Activated naive CD8-positive, alpha-beta T cell treated with anti-CD3 and anti-CD28 coated beads, Interleukin-2, amount 10 ng/mL, durations not matched to agents 7 days and 5 days (primary cell): ENCODE data around the gene KCTD16. TPM values are rescaled to one million over a fixed set of nuclear protein-coding genes. Genes with fewer than 3 reads are reported as not detected.

Experiments
- ATAC-seq: fragments of 150-1000 bp; cut with Tn5 transposase; one replicate; pipeline ENCODE4 v1.10.0; 2021; ENCODE audit warnings: low read depth, moderate library complexity
- POLR2A ChIA-PET: fragments of 350-600 bp; sonication (Branson Sonifier 250); formaldehyde crosslinking; loops from one replicate; lab custom pipeline; 2021; ENCODE audit warnings: antibody characterized with exemption; lab: Charles Lee
- DNase-seq: peaks from one replicate; pipeline ENCODE4 v3.0.0; 2021
- H3K27ac Mint-ChIP-seq: one replicate; pipeline ENCODE4 v1.8.0; 2022; ENCODE audit warnings: mild to moderate bottlenecking, mixed read lengths
- H3K27me3 Mint-ChIP-seq: one replicate; pipeline ENCODE4 v1.8.0; 2022; ENCODE audit warnings: mild to moderate bottlenecking, moderate library complexity, mixed read lengths
- H3K36me3 Mint-ChIP-seq: one replicate; pipeline ENCODE4 v1.8.0; 2021; ENCODE audit warnings: mild to moderate bottlenecking, mixed read lengths
- H3K4me1 Mint-ChIP-seq: one replicate; pipeline ENCODE4 v1.8.0; 2021; ENCODE audit warnings: mixed read lengths
- H3K4me3 Mint-ChIP-seq: one replicate; pipeline ENCODE4 v1.8.0; 2022; ENCODE audit warnings: mild to moderate bottlenecking, moderate library complexity, mixed read lengths
- H3K9me3 Mint-ChIP-seq: one replicate; pipeline ENCODE4 v1.8.0; 2021; ENCODE audit warnings: mixed read lengths
- total RNA-seq, 2 experiments: library from RNA; stranded (reverse); gene quantifications; one replicate each; pipeline ENCODE4 v1.2.3, GENCODE V29; 2021

The KCTD16 gene
- total RNA-seq, 2 experiments from 2014 or later = 0.17 to 0.22 TPM

GRCh38 chr5:144433140-144433822 is 262.6 kb downstream of the KCTD16 start:
- Mint-ChIP-seq H3K36me3 (no peaks in the 10 kb centered on the region), H3K27ac (no peak overlapping the region), H3K9me3 (peaks cover 5% of the 10 kb centered on the region), H3K27me3 (no peaks in the 10 kb centered on the region), H3K4me1 (no peaks in the 10 kb centered on the region), H3K4me3 (no peak overlapping the region)
- ATAC-seq (no peak), DNase-seq (no peak)
- POLR2A ChIA-PET = no interaction called here

DNA sequence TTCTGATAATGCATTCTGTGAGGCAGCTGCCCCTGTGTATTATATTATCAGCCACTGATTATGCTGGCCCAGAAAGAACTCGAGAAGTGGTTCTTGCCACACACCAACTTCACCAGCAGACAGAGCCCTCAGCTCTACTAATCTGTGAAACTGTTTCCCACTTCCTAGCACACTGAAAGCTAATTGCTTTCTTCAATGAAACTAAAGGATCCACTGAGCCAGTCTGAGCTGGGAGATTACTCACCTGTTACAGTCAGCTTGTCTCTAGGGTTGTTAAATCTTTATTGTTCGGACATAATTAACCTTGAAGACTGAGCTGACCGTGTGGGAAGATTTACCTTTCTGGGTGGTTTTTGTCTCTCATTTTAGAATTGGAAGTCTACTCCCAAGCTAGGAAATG is 263.2 kb downstream of the KCTD16 start:
- ATAC-seq (no peak), DNase-seq (no peak)
- no peaks in the 10 kb centered on the region for H3K4me1 Mint-ChIP-seq
- H3K27me3 Mint-ChIP-seq = no peaks in the 10 kb centered on the region
- peaks cover 5% of the 10 kb centered on the region for H3K9me3 Mint-ChIP-seq
- POLR2A ChIA-PET = no interaction called here
- H3K36me3 Mint-ChIP-seq = no peaks in the 10 kb centered on the region
- H3K27ac Mint-ChIP-seq = no peak overlapping the region
- H3K4me3 Mint-ChIP-seq = no peak overlapping the region

GRCh38 chr5:144436007-144436406 is 265.3 kb downstream of the KCTD16 start:
- DNase-seq = no peak
- POLR2A ChIA-PET = no interaction called here
- peaks cover 11% of the 10 kb centered on the region for H3K9me3 Mint-ChIP-seq
- H3K4me1 Mint-ChIP-seq = no peaks in the 10 kb centered on the region
- H3K27ac Mint-ChIP-seq = no peak overlapping the region
- no peak overlapping the region for H3K4me3 Mint-ChIP-seq
- no peaks in the 10 kb centered on the region for H3K36me3 Mint-ChIP-seq
- H3K27me3 Mint-ChIP-seq = no peaks in the 10 kb centered on the region
- no peak for ATAC-seq

DNA sequence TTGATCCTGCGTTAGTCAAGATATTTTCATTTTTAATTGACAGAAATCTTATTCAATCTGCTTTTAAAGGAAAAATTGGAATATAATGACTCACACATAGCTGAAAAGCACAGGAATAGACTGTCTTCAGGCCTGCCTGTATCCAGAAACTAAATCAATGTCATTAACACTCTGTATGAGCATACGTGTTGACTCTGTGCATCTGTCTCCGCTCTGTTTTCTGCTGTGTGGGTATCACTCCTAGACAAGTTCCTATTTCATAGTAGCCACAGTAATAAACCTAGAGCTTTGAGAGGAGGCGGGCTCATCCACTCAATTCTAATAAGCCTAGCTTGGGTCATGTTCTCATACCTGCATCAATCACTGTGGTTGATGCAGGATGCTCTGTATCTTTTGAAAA is 267.6 kb downstream of the KCTD16 start:
- Mint-ChIP-seq H3K9me3 (peaks cover 18% of the 10 kb centered on the region), H3K4me1 (no peaks in the 10 kb centered on the region), H3K4me3 (no peak overlapping the region), H3K36me3 (no peaks in the 10 kb centered on the region), H3K27ac (no peak overlapping the region), H3K27me3 (no peaks in the 10 kb centered on the region)
- ATAC-seq = no peak
- POLR2A ChIA-PET = no interaction called here
- DNase-seq = no peak

GRCh38 chr5:144448457-144448856 is 277.8 kb downstream of the KCTD16 start:
- H3K4me1 Mint-ChIP-seq = no peaks in the 10 kb centered on the region

GRCh38 chr5:144451187-144451973 is 280.7 kb downstream of the KCTD16 start:
- H3K27me3 Mint-ChIP-seq = no peaks in the 10 kb centered on the region
- H3K27ac Mint-ChIP-seq = no peak overlapping the region
- H3K4me1 Mint-ChIP-seq = no peaks in the 10 kb centered on the region
- no peaks in the 10 kb centered on the region for H3K36me3 Mint-ChIP-seq
- POLR2A ChIA-PET = no interaction called here
- H3K4me3 Mint-ChIP-seq = no peak overlapping the region
- ATAC-seq (no peak), DNase-seq (no peak)
- H3K9me3 Mint-ChIP-seq = peaks cover 6% of the 10 kb centered on the region

More at GRCh38 chr5:144448457-144448856, 277.8 kb downstream of the KCTD16 start:
- no peak for ATAC-seq
- DNase-seq = no peak
- no peak overlapping the region for H3K4me3 Mint-ChIP-seq
- H3K27me3 Mint-ChIP-seq = no peaks in the 10 kb centered on the region
- peaks cover 7% of the 10 kb centered on the region for H3K9me3 Mint-ChIP-seq
- H3K27ac Mint-ChIP-seq = no peak overlapping the region
- no peaks in the 10 kb centered on the region for H3K36me3 Mint-ChIP-seq
- POLR2A ChIA-PET = no interaction called here

- Mint-ChIP-seq H3K36me3 (no peaks in the 10 kb centered on the region), H3K27me3 (no peaks in the 10 kb centered on the region), H3K27ac (no peak overlapping the region), H3K9me3 (peaks cover 5% of the 10 kb centered on the region), H3K4me1 (no peaks in the 10 kb centered on the region), H3K4me3 (no peak overlapping the region)
- DNase-seq (no peak), ATAC-seq (no peak)
- POLR2A ChIA-PET = no interaction called here
These were observed 283.1 kb downstream of the KCTD16 start for GRCh38 chr5:144453753-144454152.

DNA sequence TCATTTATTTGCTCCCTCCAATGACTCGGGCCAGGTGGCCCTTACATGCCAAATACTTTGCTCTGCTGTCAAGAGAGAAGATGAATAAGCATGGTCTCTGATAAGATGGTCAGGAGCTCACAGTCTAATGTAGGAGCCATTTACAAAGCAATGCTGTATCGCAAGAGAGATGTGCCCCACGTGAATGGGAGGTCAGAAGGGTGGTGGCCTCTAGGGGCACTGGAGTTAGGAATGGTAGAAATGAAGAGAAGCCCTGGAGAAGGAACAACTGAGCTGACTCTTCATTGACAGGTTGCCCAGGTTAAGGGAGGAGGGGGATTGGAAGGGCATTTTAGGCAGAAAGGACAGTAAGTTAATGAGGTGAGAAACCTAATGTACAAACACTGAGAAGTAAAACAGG is 286.5 kb downstream of the KCTD16 start:
- Mint-ChIP-seq H3K36me3 (no peaks in the 10 kb centered on the region), H3K27ac (no peak overlapping the region), H3K9me3 (peaks cover 6% of the 10 kb centered on the region), H3K4me3 (no peak overlapping the region), H3K27me3 (no peaks in the 10 kb centered on the region), H3K4me1 (no peaks in the 10 kb centered on the region)
- ATAC-seq (no peak), DNase-seq (no peak)
- POLR2A ChIA-PET = no interaction called here

GRCh38 chr5:144458216-144458615 is 287.5 kb downstream of the KCTD16 start:
- Mint-ChIP-seq H3K27ac (no peak overlapping the region), H3K4me3 (no peak overlapping the region), H3K36me3 (no peaks in the 10 kb centered on the region), H3K27me3 (no peaks in the 10 kb centered on the region), H3K9me3 (peaks cover 4% of the 10 kb centered on the region), H3K4me1 (no peaks in the 10 kb centered on the region)
- POLR2A ChIA-PET = no interaction called here
- DNase-seq (no peak), ATAC-seq (no peak)

- H3K9me3 Mint-ChIP-seq = peaks cover 2% of the 10 kb centered on the region
- no peaks in the 10 kb centered on the region for H3K4me1 Mint-ChIP-seq
- no peak overlapping the region for H3K4me3 Mint-ChIP-seq
- ATAC-seq (no peak), DNase-seq (no peak)
- POLR2A ChIA-PET = no interaction called here
- no peaks in the 10 kb centered on the region for H3K36me3 Mint-ChIP-seq
- H3K27me3 Mint-ChIP-seq = no peaks in the 10 kb centered on the region
- no peak overlapping the region for H3K27ac Mint-ChIP-seq
These were observed 289.9 kb downstream of the KCTD16 start for GRCh38 chr5:144460600-144460999.

DNA sequence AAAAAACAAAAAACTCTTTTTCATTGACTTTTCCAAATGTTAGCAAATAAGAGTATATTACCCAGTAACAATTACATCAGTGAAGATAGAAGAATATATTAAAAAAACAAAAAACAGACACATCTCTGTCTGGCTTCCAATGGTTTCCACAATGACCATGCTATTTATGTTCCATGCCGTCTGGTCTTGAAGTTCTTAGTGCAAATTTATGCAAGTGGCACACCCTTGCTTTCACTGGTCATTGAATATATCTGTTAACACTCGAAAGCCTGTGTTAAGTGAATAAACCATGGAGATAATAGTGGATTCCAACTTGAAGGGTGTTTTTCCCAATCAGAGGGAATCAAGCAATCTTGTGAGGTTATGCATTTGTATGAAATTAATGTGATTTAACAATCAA is 291.9 kb downstream of the KCTD16 start:
- no peaks in the 10 kb centered on the region for H3K27me3 Mint-ChIP-seq
- POLR2A ChIA-PET = no interaction called here
- ATAC-seq = no peak
- peaks cover 1% of the 10 kb centered on the region for H3K9me3 Mint-ChIP-seq
- DNase-seq = no peak
- no peak overlapping the region for H3K4me3 Mint-ChIP-seq
- H3K4me1 Mint-ChIP-seq = no peaks in the 10 kb centered on the region
- H3K27ac Mint-ChIP-seq = no peak overlapping the region
- no peaks in the 10 kb centered on the region for H3K36me3 Mint-ChIP-seq

GRCh38 chr5:144463481-144464223 is 293.0 kb downstream of the KCTD16 start:
- no peak for DNase-seq
- peaks cover 1% of the 10 kb centered on the region for H3K9me3 Mint-ChIP-seq
- no peak overlapping the region for H3K27ac Mint-ChIP-seq
- POLR2A ChIA-PET = no interaction called here
- H3K27me3 Mint-ChIP-seq = no peaks in the 10 kb centered on the region
- ATAC-seq = no peak
- no peak overlapping the region for H3K4me3 Mint-ChIP-seq
- H3K36me3 Mint-ChIP-seq = no peaks in the 10 kb centered on the region
- H3K4me1 Mint-ChIP-seq = no peaks in the 10 kb centered on the region

- POLR2A ChIA-PET = no interaction called here
- ATAC-seq (no peak), DNase-seq (no peak)
- H3K9me3 Mint-ChIP-seq = peaks cover 1% of the 10 kb centered on the region
- no peaks in the 10 kb centered on the region for H3K36me3 Mint-ChIP-seq
- no peaks in the 10 kb centered on the region for H3K27me3 Mint-ChIP-seq
- H3K4me3 Mint-ChIP-seq = no peak overlapping the region
- H3K4me1 Mint-ChIP-seq = no peaks in the 10 kb centered on the region
- H3K27ac Mint-ChIP-seq = no peak overlapping the region
These were observed 293.6 kb downstream of the KCTD16 start for GRCh38 chr5:144464306-144464705.
